GOT3 (cell line): Measurements from ENCODE around the gene GP2.

Experiments
- DNase-seq: peaks from one replicate; lab custom pipeline; 2025; ENCODE audit warnings: mixed read lengths; lab: John Stamatoyannopoulos, UW

GP2 gene

DNA sequence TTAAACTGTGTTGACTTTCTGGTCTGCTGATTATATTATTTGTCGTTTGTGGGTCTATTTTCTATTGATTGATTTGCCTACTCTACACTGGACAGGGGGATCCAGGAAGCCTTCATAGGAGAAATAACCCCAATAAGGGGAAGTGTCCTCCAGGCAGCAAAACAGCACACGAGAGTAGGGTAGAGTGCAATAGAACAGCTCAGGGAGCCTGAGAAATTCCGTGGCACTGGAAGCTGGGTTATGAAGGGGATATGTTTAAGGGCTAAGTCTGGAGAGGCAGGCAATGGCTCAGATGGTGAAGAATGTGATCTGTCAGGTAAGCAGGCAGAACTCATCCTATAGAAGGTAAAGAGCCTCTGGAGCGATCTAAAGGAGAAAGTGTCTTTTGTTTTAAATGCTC, 20.9 kb downstream of the GP2 start:
- no peak for DNase-seq

DNA sequence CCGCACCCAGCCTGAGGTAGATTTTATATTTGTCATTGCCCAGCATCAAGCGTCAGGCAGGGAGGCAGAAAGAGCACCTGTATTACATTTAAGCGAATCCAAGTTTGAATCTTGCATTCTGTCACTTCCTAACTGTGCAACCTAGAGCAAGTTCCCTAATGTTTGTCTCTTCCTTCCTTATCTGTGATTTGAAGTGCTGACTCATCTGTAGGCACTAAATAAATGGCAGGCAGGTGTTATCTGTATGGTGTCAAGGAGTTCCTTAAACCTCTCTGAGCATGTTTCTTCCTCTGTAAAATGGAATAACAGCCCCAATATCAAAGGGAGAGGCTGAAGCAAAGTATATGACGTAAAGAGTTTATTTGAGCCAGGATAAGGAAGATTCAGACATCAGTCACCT, 24.3 kb downstream of the GP2 start:
- DNase-seq, result no peak

DNA sequence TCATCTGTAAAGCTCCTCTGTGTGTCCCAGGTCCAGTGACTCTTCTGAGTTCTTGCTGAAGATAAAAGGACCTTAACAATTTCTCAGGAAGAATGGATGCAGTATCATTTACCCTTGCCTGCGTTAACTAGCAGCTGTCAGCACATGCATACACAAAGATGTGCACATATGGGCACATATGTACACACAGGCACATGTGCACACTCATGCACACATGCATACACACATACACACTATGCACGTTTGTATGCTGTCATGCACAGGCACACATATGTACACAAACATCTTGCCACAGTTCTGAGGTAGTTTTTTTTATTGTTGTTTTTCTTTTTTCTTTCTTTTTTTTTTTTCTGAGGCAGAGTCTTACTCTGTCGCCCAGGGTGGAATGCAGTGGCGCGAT, 24.9 kb downstream of the GP2 start:
- DNase-seq, result no peak

DNA sequence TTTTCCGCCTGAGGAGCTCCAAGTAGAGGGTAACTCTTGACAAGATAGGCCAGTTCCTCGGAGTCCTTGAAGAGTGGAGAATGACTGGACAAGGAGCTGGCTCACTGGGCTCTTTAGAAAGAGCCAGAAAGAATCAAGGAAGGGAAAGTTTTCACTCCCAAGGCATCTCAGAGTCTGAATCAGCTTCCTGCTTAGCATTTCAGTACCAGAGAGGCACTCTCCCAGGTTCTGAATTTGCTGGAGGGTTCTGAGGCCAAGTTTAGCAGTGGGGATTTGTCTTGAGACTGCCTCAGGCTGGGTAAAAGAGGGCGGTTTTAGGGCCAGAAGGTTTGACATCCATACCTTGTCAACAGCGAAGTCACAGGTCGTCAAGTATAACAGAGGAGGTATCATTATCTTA, 25.5 kb downstream of the GP2 start:
- no peak for DNase-seq

DNA sequence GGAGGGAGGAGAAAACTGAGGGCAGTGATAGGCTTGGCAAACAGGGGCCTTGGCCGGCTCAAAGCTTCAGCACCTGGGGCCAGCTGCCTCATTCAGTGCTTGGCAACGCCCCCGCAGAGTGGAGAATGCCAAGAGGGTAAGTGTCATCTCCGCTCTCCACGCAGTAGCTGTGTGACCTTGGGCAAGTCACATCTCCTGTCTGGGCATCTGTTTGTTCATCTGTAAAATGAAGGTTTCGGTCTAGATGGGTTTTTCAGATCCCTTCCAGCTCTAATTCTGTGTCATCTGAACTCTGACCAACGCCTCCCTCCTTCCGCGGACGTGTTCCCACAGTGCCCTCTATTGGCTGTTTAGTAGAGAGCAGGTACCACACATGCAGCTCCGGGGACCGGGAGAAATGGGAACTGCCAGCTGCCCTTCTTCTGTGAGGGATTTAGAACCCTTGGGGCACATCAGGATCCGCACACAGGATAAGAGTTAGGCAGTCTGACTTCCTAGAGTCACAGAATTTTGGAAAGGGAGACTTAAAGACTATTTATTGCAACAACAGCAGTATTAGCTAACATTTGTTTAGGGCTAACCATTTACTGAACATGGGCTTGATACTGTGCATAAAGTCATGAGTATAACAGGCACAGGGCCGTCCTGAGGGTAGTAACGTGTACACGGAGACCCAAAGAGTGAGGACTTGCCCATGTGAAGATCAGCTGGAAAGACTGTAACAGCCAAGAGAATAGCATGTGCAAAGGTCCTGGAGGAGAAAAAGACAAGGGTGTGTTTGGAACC, 26.8 kb downstream of the GP2 start:
- DNase-seq, result no peak

DNA sequence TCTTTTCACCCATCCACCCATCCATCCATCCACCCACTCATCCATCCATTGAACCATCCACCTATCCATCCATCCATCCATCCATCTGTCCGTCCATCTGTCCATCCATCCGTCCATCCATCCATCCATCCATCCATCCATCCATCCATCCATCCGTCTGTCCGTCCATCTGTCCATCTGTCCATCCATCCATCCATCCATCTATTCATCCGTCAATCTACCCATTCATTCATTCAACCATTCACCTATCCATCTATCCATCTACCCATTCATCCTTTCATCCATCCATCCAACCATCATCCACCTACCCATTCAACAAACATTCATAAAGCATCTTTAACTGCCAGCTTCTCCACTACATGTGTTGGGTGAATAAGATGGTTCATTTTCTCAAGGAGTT, 28.9 kb downstream of the GP2 start:
- DNase-seq, result no peak

DNA sequence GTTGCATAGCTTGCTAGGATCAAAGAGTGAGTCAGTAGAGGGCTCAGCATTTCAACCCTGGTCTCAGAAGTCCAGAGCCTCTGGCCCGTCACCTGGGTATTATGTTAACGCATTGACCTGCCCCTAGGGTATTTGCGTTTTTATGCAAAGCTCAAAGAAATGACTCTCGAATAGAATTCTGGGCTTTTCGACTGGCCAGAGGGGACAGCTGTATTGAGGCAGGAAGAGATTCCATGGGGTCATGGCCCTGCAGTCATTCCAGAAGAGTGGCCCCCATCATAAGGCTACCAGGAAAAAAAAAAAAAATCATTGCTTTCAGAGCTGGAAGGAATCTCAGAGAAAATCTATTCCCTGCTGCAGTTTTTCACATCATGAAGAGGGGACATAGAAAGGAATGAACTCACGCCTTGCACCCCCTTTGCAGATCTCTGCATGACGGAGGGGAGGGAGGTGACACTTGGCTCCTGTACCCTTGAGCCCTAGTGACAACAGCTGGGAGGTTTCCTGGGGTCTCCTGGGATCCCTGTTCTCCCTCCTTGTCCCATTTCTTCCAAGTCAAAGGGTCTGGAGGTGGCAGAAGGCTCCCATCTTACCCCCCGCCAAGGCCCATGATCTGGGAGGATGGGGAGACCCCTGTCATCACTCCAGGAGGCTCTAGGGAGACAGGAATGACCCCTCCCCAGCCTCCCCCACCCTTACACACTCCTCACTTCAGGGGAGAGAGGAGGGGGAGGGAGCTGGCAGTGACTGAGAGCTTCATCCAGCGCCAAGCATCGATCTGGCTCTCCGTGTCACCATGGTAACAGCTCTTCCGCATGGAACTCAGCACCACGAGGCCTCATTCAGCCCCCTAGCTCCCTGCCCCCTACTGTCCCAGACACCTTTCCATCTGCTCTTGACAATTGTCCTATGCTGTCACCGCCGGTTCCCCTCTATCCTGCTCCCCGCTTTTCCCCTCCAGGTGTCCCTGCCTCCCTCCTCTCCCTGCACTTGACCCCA, 35.8 kb downstream of the GP2 start:
- no peak for DNase-seq

DNA sequence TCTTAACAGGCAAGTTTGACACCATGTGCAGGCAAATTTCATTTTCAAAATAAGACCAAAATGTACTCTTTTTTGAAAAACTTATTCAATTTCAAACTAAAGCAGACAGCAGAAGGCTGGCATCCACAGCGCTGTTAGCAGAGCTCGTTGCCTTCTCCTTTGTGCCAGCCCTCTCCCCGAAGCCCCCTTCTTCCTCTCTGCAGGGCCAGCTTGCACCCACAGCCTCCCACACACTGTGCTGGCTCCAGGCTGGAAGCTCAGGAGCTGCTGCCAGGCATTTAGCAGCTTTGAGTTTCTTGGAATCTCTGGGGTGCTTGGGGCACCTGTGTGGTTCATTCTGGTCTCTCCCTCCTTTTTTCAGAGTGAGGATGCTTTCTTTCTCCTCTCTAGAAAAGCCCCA, 37.7 kb downstream of the GP2 start:
- no peak for DNase-seq

DNA sequence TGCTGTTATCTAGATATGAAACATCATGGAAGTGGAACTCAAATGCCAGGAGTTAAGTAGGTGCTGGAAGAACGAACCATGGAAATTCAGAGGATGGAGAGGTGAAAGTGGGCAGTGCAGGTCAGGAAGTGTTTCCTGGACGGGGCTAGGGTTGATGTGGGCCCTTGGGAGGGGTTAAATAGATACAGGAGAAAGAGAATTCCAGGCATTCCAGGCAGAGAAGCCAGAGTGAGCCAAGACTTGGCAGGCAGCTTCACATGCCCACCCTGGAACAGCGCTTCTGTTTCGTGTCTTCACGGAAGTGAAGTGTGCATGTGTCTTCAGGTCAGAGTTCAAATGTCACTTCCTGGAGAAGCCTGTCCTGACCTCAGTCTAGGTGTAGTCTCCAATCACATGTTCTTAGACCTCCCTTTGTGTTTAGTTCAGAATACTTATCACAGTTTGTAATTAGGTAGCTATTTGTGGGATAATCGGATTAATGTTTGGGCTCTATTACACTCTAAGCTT, 41.3 kb downstream of the GP2 start:
- no peak for DNase-seq

DNA sequence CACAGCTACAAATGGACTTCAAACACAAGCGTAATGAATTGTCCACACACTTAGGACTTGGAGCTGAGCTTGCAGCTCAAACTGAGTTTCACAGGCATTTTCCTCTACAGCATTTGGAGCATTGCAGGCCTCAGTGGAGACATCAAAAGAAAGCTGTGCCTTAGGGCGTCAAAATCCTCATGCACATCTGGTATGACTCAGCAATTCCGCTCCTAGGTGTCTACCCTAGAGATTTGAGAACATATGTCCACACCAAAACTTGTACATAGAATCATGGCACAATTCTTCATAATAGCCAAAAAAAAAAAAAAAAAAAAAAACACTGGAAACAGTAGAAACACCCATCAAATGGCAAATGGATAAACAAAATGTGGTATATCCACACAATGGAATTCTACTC, 47.1 kb downstream of the GP2 start:
- DNase-seq, result no peak

DNA sequence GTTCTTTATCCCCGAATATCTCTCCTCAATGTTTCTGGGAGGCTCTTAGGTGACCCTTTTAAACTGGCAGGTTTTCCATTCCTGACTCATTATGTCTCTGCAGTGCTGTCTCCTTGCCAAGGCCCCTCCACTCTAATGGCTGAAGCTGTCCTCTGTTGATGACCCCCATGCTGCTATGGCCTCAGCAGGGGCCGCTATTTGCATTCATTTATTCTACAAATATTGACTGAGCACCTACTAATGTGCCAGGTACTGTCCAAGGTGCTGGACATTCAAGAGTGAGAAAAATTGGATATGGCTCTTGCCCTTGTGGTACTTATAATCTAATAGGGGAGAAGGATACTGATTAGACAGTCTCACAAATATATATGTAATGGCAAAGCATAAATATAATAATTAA, 55.4 kb downstream of the GP2 start:
- DNase-seq, result no peak

DNA sequence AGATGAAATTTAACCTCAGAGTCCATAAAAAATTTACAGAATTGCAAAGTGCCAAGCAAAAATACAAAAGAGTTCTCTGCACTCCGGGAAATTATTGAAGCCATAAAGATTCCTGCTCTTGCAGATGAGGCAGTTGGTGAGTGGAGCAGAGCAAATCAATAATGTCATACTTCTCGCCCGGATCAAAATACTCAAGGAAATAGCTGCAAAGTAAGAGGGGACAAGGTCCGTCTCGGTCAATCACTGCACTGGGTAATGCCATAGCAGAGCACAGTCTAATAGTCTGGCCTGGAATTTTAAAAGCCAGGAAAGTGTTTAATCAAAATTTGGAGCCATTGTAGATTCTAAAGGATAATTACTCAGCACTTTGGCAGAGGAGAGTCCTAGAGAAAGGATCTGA, 58.9 kb downstream of the GP2 start:
- DNase-seq, result no peak

DNA sequence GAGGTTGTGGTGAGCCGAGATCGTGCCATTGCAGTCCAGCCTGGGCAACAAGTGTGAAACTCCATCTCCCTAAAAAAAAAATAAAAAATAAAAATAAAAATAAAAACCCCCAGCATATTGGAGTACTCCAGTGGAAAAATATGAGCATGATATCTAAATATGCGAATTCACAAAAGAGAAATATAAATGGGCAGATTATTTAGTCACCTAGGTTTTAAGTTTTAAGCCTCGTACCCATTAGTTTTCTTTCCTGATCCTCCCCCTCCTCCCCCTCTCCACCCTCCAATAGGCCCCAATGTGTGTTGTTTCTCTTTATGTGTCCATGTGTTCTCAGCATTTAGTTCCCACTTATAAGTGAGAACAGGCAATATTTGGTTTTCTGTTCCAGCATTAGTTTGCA, 62.3 kb downstream of the GP2 start:
- no peak for DNase-seq

DNA sequence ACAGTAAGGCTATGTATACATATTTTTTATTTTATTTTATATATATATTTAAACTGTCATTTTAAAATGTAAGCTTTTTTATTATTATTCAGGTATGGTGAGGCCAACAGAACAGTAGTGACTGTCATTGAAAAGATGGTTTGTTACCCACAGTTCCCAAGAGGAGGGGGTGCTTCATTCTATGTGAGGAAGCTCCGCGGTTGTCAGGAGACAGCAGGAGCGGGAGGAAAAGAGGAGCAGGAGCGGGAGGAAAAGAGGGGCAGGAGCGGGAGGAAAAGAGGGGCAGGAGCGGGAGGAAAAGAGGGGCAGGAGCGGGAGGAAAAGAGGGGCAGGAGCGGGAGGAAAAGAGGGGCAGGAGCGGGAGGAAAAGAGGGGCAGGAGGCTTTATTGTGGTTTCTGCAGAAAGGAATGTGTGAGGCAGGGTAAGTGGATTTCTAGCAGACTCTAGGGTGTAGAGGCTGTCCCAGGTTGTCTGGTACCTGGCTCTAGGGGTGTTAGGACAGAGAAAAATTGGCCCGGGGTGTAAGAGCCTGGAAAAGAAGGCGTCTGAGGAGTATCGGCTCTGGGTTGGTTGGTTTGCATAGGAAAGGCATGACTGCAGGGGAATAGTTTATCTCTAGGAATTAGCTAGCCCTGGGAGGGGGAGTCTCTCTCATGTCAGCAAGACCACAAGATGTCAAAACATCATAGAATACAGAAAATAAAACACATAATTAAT, 64.0 kb downstream of the GP2 start:
- no peak for DNase-seq

DNA sequence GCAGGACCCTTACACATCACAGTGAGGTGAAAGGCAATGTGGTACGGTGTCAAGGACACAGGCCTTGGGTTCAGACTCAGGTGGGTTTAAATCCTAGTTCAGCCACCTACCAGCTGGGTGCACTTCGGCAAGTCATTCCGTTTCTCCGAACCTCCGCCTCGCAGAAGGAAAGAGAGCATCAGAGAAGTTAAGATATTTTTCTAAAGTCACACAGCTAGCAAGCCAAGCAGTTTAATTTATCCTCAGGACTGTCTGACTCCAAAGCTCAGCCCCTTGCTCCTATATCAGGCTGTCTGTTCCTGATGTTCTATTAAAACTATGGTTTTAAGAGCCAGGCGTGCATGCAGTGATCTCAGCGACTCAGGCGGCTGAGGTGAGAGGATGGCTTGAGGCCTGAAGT, 65.1 kb downstream of the GP2 start:
- no peak for DNase-seq

DNA sequence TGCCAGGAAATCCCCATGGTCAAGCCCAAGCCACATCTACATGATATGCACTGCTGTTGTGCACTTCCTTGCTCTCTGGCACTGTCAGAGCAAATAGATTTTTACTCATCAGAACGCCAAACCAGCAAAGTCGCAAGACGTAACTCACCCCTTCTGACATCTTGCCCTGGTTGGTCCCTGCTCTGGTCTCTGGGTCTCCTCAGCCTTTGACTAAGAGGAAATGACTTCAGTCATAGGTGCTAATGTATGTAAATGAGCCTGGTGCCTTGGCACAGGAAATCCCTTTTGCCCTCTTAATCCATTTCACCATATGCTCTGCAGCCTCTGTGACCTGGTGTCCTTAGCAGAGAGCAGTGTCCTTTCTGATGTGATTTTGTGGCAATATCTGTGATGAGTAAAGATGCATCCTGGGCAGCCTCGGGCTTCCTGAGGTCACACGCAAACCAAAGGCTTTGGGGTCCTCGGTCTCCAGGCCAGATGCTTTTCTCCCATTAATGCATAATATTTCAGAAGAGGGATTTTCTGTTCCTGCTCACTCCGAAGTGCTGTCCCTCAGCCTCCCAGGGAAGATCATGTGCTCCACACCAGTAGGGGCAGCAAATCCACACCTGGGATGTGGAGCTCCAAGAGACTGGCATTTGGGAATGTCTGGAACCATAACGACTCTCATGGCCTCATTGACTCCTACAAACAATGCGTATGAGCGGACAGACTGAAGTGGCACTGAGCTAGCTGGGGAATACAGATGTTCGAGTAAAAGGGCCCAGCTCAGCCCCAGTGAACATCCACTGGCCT, 66.9 kb downstream of the GP2 start:
- DNase-seq, result no peak
